GM19035 (cell line): ENCODE measurements around the gene TBC1D2.
A peak's percentile ranks its signal among the peaks of the same experiment; 100 is the strongest.
"Not testable (repeated sequence)": the region's sequence is repeated elsewhere in the genome, so short reads cannot be mapped to it uniquely, and the experiment has no call there.

ENCODE experiments used
- ATAC-seq: cut with Tn5 transposase; IDR thresholded peaks from one replicate; pipeline ENCODE4 v1.9.1; 2021; ENCODE audit not compliant: unreplicated experiment

TBC1D2 gene

GRCh38 chr9:98191671-98192502 lies 63.6 kb downstream of the TBC1D2 start:
- peak; percentile 13 for ATAC-seq

DNA sequence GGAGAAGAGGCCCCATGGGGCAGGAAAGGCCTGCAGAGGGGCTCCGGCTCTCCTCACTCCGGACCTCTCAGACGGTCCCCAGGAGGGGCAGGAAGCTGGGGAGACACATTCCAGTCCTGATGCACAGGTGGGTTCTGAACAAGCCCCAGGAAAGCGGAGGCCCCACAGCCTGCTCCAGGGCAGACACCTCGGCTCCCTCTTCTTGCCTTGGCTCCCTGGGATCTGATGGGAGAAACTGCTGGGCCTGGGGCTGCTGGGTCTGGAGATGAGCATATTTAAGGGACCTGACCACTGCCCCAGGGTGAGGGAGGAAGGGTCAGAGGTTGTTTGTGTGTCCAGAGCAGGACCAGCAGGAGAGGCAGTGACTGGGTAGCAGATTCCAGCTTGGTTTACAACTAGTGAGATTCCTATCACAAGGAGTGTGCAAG lies 64.3 kb downstream of the TBC1D2 start:
- no peak for ATAC-seq

DNA sequence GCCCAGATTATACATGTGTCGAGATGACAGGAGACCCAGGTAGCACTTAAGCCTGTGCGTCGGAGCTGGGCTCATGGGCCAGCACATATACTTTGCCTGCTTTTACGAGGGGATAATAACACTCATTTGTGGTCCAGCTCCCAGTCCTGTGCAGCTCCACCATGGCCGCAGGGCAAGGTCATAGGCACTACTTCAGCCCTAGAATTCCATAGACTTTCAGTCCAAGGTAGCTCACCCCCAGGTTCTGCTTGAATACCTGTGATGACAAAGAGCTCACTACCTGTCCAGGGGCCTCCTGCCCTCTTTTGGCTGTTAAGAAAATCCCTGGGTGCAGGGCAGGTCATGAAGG lies 64.7 kb downstream of the TBC1D2 start:
- no peak for ATAC-seq

DNA sequence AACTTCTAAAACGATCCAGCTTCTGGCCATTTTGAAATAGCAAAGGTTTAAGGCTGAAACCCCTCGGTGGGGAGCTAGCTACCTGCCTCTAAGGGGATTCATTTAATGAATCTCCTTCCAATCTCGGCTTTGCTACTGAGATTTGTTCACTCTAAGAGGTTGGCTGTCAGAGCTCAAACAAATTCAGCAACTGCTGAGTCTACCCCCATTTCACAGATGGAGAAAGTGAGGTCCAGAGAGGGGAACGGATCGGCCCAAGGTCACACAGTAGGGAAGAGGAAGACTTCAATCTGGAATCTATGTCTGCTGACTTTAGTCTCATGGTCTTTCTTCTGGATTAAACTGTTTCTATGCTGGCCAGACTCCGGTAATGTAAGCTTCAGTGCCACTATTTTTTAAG lies 66.0 kb downstream of the TBC1D2 start:
- ATAC-seq, result no peak

DNA sequence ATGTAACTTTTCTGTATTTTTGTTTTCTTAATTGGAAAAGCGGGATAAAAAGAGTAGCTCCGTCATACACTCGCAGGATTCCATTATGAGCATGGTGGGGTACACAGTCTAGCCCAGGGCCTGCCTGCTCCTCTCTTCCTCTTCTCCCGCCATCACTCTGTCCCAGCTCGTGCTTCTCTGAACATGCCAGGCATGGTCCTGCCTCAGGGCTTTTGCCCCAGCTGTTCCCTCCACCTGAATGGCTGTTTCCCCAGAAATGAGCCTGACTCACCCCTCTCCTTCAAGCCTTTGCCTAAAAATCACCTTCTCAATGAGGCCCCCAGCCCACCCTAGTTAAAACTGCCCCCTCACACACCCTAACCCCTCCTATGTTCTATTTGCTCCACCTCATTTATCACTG lies 67.5 kb downstream of the TBC1D2 start:
- no peak for ATAC-seq

- ATAC-seq, result no peak
Measured at GRCh38 chr9:98186236-98186635, 69.2 kb downstream of the TBC1D2 start.

GRCh38 chr9:98185611-98186171 lies 69.8 kb downstream of the TBC1D2 start:
- ATAC-seq, result no peak

DNA sequence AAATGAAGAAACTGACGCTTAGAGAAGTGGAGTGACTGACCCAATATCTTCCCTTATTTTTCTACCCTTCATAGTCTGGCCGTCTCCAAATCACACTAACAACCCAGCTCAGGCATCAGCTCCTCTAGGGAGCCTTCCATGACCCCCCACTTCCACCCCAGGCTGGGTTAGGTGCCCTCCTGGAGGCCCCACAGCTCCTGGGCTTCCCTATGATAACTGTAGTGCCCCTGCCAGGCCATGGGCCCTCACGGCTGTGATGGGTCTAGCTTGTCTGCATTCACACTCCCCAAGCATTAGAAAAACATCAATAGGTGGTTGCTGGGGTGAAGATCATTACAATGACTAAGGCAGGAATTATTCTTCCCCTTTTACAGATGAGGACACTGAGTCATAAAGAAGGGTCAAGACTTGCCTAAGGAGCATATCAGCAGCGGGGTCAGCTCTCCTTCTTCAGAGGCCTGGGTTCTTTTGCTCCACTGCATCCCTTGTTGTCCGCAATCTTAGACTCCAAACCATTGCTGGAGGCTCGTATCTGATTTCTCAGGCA lies 70.4 kb downstream of the TBC1D2 start:
- no peak for ATAC-seq

- ATAC-seq, result no peak
Measured at GRCh38 chr9:98184326-98184725, 71.1 kb downstream of the TBC1D2 start.

- no peak for ATAC-seq
Measured at GRCh38 chr9:98182889-98183599, 72.4 kb downstream of the TBC1D2 start.

DNA sequence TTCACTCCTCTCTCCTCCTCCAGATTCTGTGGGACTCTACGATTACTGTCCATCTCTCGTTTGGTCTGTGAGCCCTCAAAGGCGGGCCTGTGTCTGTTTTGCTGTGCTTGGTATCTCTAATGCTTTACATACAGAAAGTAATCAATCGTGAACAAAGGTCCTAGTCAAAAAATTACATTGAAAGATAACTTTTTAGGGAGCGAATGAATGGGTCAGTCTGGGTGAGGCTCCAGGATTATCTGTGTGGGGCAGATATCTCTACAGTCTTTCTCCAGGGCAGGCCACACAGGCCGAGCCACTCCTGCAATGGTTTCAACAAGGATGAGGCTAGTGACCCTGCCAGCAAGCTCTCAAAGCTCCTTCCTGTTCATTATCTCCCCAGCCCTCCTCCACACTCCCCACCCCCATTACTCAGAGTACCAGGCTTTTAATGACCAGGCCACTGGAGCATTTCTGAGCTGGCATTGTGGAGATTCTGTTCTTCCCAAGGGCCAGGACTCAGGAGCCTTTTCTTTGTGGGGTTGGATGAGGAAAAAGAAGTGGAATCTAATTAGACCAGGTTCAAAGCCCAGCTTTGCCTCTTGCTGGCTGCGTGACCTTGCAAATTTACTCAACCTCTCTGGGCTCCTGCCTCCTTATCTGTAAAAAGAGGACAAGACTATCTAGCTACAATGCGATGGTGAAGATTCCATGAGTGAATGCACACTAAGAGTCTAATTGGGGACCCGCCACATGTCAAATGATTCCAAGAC lies 73.2 kb downstream of the TBC1D2 start:
- ATAC-seq, result no peak

GRCh38 chr9:98181746-98182068 lies 73.7 kb downstream of the TBC1D2 start:
- ATAC-seq, result no peak

DNA sequence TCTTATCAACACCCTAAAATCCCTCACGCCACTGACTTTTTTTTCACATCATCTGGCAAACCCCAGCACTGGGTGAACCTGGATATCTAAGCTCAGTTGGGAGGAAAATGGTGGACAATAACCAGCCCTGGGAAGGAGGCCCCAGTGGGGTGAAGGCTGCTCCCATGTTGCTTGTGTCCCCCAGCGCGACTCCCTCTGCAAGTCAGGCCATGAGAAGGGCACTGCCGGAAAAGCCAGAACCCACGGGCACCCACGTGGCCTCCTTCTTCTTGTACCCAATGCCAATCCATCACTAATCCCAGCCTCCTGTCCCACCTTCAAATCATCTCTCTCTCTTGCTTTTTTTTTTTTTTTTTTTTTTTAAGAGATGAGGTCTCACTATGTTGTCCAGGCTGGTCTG lies 74.5 kb downstream of the TBC1D2 start:
- ATAC-seq, result no peak

GRCh38 chr9:98178874-98179850 lies 76.3 kb downstream of the TBC1D2 start:
- no peak for ATAC-seq

DNA sequence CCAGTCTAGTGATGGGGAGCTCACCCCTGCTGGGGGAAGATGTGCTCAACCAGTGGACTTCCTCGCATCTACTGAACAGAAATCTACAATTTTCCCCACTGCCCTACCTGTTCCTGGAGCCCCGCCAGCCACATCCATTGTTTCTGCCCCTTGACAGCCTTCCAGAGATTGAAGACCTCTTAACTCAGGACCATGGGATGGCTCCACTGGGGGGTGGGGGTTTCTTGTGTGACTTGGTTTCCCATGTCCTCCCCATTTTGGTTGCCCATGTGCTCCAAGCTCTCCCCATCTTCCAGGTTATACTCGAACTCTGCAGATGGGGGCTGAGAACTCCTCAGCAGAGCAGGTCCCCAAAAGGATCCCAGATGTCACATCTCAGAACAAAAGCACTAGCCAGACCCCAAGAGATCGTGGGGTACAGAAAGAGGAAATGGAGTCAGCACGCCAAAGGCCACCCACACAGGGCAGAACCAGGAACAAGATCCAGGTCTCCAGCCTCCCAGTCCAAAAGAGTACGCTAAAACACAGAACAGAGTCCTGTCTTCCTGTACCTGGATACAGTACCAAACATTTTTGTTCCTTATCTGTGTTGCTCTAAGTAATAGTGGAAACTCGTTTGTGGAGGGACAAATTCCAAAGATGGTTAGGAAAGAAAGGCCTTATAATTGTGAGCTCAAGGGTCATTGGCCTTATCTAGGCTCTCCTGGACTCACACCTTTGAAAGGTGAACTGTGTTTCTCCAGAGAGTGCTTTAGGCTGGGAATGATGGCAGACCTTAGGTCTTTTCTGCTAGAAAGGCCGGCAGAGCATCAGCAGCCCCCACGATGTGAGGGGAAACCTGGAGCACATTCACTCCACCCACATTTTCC lies 78.8 kb downstream of the TBC1D2 start:
- no peak for ATAC-seq

DNA sequence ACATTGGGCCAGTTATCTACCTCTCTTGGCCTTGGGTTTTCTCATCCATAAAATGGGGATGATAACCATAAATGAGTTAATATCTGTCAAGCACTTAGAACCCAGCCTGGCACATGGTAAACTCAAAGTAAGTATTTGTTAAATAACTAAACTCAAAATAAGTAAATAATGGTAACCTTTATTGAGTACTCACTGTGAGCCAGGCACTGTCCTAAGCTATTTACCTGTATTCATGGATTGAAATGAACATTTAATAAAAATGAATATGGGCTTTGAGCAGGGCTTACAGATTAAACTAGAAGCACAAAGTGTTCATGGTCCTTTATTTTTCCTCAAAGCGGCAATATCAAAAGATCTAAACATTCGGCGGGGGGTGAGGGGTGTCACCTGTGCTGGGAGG lies 79.7 kb downstream of the TBC1D2 start:
- no peak for ATAC-seq

DNA sequence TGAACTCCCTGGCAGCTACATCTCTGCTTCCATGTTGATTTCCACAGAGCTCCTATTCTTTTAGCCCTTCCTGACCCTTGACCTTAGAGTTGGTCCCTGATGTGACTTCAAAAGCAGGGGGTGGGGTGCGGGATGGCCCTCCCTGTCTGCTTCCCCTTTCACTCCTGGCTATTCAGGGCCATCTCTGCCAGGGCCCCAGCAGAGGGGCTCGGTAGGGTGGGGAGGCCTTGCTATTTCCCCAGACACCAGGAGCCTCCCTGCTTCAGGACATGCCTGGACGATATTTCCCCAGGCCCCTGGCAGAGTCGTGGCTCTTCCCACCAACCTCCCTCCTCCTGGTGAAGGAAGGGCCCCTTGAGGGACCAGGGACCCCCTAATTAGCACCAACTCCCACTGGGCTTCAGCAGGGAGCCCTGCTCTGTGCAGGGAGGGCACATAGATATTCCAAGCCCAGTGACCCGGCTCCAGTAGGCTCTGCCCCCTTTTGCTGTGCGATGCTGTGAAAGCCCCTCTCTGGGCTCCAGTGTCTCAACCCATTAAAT lies 80.3 kb downstream of the TBC1D2 start:
- ATAC-seq, result no peak

GRCh38 chr9:98174502-98174918 lies 80.9 kb downstream of the TBC1D2 start:
- ATAC-seq, result not testable (repeated sequence)

DNA sequence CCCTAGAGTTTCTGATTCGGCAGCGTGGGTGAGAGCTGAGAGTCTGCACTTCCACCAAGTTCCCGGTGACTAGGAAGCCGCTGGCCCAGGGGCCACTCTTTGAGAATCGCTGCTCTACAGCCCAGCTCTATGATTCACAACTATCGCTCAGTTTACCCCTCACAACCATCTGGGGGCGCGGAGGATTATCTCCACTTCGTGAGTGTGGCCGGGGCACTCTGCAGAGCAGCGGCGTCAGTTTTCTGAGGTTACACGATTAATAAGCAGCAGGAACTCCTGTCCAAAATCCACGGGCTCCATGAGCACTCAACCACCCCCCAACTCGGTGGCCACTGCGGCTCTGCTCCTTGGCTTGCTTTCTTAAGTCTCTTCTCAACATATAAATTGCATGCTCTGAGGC lies 82.3 kb downstream of the TBC1D2 start:
- no peak for ATAC-seq
